GM12801 (cell line): ENCODE data around the gene BZW1.

Source experiments
- CTCF ChIP-seq: IDR thresholded peaks from one replicate; pipeline ENCODE4 v1.5.1; 2011; ENCODE audit warnings: control low read depth; ENCODE audit not compliant: insufficient read length; ENCODE audit errors: extremely low read depth

The BZW1 gene

DNA sequence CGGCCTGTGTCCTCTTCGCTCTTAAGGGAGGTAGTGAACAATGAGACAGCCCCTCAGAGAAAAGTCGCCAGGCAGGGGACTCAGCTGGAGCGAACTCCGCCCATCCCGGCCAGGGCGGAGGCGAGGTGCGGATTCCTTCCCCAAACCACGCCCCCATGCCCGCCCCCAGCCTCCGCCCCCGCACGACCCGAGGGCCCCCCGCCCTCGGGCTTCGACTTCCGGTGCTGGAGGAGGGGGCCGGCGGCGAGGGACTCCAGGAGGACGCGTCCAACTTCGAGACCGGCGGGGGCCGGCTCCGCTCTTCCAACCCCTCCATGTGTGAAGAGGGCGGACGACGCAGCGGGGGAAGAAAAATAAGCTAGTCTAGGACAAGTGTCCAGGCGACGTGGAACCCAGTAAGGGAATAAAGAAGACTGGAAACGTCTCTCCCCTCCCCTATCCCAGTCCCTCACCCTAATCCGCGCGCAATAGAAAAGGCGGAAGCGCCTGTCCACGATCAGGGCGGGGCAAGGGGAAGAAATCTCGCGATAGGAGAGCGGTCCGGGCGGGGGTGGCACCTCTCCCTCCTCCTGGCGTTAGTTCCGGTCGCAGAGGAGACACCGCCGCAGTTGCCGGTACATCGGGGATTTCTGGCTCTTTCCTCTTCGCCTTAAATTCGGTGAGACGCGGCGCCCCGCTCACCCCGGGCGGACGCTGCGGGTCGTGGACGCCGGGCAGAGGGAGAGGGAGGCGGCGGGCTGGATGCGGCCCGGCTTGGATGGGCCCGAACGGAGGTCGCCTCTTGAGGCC is at the start of gene BZW1:
TSS of gene BZW1 (plus strand) at position 578 of the 789 bp plus-strand sequence. CDS start 1,308 bp downstream, outside the sequence.
- TF ChIP-seq CTCF, result no peak

DNA sequence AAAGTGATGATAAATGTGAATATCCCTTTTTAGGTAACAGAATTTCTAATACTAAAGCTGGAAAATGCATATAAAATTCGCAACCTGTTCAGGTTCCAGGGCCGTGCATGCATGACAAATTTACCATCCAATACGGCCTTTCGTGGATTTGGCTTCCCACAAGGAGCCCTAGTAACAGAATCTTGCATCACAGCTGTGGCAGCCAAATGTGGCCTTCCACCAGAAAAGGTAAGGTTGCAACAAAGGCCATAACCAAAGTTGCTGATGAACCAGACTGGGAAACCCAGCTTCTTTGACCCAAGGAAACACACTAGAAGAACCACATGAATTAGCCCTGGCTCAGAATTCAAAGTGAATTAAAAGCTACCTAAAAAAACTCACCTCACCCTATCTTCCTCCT is 49.6 kb upstream of the BZW1 start:
- TF ChIP-seq CTCF, result no peak

GRCh38 chr2:200763422-200763821 is 48.3 kb upstream of the BZW1 start:
- no peak for TF ChIP-seq CTCF

- no peak for TF ChIP-seq CTCF
Observed at GRCh38 chr2:200765139-200765951, 46.4 kb upstream of the BZW1 start.

DNA sequence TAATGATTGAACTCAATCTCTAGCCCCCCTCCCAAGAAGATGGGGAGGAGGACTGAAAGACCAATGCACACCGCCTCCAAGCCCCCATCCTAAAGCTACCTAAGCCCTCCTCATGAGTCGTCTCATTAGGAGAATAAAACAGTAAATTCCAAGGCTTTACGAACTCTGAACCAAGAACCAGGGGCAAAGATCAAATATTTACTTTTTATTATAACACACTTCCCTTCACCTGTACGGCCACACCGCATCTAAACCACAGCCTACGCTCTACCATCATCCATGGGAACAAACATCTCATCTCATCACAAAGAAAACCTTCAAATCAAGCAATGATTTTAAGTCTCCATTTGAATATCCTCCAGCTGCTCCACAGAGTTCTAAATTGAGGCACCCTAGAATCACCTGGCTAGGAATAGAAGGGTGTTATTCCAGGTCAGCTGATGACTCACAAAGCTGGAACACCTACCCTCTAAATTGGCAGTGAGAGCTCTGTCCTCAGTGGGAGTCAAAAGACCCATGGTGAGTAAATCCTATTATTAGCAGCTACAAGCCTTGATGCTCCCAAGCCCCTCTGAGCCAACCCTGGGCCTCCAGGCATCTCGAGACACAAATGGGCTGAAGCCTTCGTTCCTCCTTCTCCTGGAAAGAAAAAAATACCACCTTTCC is 45.6 kb upstream of the BZW1 start:
- TF ChIP-seq CTCF, result no peak

DNA sequence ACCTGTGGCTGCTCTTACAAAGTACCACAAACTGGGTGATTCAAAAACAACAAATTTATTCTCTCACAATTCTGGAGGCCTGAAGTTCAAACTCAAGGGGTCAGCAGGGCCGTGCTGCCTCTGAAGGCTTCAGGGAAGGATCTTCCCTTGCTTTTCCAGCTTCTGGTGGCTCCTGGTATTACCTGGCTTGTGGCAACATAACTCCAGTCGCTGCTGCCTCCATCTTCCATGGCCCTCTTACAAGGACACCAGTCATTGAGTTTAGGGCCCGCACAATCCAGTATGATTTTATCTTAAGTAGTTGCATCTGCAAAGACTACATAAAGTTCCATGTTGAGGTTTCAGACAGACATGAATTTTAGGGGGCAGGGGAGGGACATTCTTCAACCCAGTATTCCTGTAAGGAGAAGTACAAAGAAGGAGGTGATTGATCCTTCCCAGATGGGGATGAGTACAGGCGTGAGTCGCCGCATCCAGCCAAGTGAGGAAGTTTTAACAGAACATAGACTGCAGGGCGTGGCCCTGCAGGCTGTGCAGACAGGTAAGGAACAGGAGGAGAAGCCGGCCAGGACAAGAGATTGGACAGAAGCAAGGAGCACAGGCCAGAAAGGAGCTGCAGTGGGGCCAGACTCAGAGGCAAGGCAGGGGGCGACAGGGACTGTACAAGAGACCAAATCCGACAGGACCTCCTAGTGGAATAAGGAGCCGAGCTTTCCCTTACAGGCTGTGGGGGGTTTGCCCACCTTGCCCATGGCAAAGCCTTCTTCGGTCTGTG is 44.4 kb upstream of the BZW1 start:
- no peak for TF ChIP-seq CTCF

DNA sequence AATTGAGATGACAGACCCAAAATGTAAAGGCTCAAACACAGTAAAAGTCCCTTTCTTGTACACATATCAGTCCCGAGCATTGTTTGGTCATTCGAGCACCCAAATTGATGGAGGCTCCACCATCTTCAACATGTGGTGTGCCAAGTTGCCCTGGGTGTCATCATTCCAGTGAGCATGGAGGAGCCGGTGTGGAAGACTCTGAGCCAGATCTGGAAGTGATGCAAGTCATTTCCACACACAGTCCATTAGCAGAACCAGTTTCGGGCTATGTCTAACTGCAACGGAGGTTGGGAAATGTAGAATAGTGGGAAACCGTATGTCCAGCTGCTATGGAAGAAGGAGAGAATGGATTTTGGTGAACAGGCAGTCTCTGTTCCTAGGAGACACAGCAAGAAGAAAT is 40.9 kb upstream of the BZW1 start:
- no peak for TF ChIP-seq CTCF
